Measurements from ENCODE around the gene KRTAP5-1.

DNA sequence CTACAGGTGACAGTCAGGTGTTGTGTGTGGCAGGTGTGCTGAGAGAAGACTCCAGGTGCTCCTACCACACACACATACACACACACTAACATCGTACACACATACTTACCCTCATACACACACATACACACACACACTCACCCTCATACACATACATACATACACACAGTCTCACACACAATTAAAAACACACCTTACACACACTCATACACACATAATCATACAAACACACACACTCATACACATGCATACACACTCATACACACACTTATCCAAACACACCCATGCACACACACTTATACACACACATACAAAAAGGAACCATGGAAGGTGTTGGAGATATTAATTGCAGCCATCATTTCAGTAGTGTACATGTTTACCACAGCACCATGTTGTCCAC is 18.5 kb upstream of the KRTAP5-1 start:
- TF ChIP-seq, protein P1, sequence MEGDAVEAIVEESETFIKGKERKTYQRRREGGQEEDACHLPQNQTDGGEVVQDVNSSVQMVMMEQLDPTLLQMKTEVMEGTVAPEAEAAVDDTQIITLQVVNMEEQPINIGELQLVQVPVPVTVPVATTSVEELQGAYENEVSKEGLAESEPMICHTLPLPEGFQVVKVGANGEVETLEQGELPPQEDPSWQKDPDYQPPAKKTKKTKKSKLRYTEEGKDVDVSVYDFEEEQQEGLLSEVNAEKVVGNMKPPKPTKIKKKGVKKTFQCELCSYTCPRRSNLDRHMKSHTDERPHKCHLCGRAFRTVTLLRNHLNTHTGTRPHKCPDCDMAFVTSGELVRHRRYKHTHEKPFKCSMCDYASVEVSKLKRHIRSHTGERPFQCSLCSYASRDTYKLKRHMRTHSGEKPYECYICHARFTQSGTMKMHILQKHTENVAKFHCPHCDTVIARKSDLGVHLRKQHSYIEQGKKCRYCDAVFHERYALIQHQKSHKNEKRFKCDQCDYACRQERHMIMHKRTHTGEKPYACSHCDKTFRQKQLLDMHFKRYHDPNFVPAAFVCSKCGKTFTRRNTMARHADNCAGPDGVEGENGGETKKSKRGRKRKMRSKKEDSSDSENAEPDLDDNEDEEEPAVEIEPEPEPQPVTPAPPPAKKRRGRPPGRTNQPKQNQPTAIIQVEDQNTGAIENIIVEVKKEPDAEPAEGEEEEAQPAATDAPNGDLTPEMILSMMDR (IDR thresholded peaks at IDR 0.05): no peak
- TF ChIP-seq POLR2A (IDR thresholded peaks at IDR 0.05): no peak

All from adrenal gland (tissue), 5 donors.